B cell (primary cell): ENCODE measurements around the gene MXRA8.

Experiments
- CTCF ChIP-seq: fragments of 200-600 bp; IDR thresholded peaks from one replicate; pipeline ENCODE4 v1.8.0; 2022; ENCODE audit warnings: antibody characterized with exemption, mild to moderate bottlenecking
- EZH2 ChIP-seq: IDR thresholded peaks from 2 replicates; pipeline ENCODE4 v1.6.1; 2012; ENCODE audit warnings: borderline replicate concordance, low read depth, mild to moderate bottlenecking, moderate library complexity, low read length; ENCODE audit not compliant: insufficient read depth, poor library complexity, severe bottlenecking

GRCh38 chr1:1395166-1395565 lies 36.8 kb upstream of the MXRA8 start:
- TF ChIP-seq CTCF (no peak), EZH2 (no peak)
